SK-N-MC (cell line): Measurements from ENCODE around the gene KCNJ6.

Source experiments
- EZH2 ChIP-seq: fragments of 200-600 bp; sonication (generic); IDR thresholded peaks from one replicate; pipeline ENCODE4 v1.6.1; 2017; ENCODE audit warnings: antibody characterized with exemption
- FOXP2 ChIP-seq: optimal IDR thresholded peaks from 2 replicates; pipeline ENCODE3; 2011; ENCODE audit warnings: mild to moderate bottlenecking, moderate library complexity; ENCODE audit not compliant: insufficient read depth; ENCODE audit errors: extremely low read length, control extremely low read depth
- POLR2AphosphoS5 ChIP-seq: IDR thresholded peaks from 2 replicates; pipeline ENCODE4 v1.6.1; 2012; ENCODE audit warnings: mild to moderate bottlenecking, low read depth, low read length, borderline replicate concordance

GRCh38 chr21:37921091-37921490, 4.8 kb upstream of the KCNJ6 start:
- no peak for TF ChIP-seq POLR2AphosphoS5
- TF ChIP-seq EZH2, result no peak
- no peak for TF ChIP-seq FOXP2
